CD4-positive, alpha-beta T cell treated with Interleukin-1 beta for 1 hour (primary cell): ENCODE data around the gene COLEC12.

Experiments
- DNase-seq, 2 donors: peaks; one replicate each; pipeline ENCODE4 v3.0.0-alpha.2; 2020 to 2022

COLEC12 gene

DNA sequence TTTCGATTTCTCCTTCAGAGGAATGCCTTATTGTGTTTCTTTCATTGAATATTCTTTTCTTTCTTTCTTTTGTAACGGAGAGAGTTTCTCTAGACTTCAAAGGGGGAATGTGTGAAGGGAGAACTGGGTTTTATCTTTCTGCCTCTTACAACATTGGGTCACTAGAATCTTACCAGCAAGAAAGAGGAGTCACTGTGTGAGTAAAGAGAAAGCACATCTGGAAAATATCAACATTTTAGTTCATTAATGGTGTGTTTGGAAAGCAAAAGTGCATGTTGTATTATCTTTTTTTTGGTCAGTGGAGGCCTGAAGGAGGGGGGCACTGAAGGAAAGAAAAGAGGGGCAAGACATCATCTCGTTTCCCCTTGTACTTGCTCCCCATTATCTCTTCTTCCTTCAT, 146.0 kb downstream of the COLEC12 start:
- DNase-seq = no peak

DNA sequence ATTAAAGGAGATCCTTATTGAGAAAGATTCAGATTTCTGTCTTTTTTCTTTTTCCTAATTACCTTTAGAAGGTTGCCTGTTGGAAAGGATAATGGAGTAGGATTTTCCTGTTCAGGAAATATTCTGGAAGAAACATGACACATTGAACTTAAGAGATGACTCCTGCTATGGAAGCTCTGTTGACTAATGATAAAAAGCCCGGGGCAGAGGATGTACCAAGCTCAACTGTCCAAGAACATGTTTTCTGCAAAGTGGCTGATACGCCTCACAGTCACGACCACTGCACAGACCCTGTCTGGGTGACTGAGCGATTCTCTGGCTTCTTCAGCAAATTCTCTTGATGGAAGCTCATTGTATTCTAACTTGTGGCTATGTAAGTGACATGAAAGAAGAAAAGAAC, 146.5 kb downstream of the COLEC12 start:
- DNase-seq = no peak

DNA sequence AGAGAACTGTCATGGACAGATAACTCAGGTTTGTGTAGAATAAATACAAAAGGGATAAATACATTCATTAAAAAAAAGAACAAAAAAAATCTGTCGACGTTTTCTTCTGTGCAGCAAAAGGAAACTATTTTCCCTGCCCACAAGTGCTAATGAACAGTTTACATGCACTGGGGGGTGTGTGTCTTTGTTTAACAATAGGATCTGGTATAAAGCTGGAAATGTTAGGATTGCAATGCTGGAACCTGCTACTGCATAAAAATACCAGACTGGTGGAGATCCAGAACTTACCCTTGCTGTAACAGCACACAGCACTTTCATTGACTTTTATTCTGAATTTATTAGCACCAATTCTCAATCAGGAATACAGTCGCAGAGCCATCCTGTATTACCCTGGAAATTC, 148.1 kb downstream of the COLEC12 start:
- no peak for DNase-seq

DNA sequence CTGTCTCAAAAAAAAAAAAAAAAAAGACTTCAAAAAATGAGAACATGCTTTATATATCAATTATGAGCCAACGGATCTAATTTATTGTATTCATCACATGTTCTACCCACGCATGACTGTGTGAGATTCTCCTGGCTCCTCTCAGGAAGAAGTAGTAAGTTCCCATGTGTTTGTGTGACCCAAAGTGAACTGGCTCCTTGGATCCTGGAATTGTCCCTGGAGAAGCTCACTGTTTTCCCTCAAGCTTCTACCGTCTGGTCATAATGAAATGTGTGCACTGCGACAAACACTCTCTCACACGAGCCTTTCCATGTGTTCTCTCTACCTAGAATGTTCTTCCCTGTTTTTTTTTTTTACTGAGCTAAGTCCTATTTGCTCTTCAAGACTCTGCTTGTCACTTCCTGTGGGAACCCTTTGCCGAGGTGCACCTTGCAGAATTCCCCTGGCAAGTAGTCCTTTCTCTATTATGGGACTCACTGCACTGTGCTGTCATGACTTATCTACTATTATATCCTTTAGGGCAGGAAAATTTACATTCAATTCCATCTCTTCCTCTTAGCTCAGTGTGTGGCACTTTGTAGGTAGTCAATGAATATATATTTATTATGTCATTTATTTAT, 149.4 kb downstream of the COLEC12 start:
- no peak for DNase-seq

DNA sequence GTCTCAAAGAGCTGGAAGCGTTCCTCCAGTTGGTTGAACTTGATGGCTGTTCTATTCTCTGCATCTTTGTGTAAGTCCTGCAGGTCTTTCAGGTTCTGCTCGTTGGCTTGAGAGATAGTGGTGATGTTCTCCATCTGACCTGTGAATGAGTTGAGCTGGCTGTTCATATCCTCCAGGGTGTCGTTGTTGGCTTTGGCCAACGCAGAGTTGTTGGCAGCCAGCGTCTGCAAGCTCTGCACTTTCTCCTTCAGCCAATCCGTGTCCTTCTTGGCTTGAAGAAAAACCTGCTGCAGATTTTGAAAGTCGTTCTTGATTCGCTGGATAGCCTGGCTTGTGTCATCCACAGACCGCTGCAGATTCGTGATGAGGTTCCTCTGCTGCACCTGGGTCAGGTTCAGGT, 153.9 kb downstream of the COLEC12 start:
- DNase-seq = no peak

DNA sequence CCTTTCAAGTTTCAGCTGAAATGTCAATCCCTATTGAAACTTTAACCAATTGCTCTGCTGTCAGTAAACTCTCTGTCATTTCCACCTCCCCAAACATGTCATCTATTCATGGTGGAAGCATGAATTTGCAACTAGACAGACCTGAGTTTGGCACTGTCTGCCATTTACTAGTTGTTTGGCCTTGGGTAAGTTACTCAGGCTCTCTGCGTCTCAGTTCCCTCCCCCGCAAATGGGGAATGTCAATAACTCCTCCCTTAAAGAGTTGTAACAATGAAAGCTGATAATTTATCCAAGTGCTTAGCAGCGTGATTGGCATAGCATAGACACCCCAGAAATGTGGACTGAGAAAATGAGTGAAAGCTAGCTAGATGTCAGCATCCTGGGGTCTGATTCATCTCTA, 159.4 kb downstream of the COLEC12 start:
- DNase-seq = no peak

DNA sequence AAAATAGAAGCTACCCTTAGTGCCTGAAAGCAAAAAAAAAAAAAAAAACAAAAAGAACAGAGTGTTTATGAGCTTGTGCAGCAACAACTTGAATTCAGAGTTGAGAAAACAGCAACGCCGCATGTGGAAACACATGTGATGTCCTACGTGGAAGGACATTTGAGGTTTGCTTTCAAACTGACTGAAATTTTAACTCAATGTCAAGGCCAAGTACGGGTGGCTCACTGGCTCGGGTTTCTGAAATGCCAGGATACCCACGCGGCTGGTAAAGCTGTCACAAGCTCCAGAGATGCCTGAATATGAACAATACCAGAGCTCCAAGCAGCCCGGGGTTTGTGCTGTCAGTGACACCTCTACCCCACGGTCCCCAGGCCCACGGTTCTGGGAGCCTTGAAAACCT, 160.5 kb downstream of the COLEC12 start:
- no peak for DNase-seq

DNA sequence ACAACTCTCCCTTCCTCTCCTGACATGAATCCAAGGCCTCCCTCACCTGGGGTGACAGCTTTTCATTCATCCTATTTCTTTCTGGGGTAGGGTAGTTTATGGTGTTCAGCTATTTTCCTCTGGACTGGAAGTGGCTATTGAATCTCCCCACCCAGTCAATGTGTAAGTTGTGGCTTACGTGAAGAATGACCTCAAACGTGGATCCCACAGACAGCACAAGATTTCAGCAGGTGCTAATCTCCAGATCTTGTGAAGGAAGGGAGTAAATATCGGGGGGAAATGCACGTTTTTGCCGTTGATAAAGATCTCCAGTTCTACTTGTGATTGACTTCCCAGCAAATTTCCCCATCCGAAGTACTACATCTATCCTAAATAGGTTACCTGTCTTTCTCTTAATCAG, 161.3 kb downstream of the COLEC12 start:
- DNase-seq = no peak

DNA sequence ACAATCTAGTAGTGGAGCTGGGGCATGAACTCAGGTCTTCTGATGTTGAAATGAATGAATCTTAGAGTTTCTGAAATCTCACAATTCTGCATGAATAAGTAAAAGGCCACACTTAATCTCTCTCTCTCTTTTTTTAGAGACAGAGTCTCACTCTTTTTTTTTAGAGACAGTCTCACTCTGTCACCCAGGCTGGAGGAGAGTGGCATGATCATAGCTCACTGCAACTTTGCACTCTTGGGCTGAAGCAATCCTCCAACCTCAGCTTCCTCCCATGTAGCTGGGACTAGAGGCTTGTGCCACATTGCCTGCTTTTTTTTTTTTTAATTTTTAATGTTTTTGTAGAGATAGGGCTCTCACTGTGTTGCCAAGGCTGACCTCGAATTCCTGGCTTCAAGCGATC, 163.8 kb downstream of the COLEC12 start:
- DNase-seq = peak in 1 of 2 donors; percentile 12

DNA sequence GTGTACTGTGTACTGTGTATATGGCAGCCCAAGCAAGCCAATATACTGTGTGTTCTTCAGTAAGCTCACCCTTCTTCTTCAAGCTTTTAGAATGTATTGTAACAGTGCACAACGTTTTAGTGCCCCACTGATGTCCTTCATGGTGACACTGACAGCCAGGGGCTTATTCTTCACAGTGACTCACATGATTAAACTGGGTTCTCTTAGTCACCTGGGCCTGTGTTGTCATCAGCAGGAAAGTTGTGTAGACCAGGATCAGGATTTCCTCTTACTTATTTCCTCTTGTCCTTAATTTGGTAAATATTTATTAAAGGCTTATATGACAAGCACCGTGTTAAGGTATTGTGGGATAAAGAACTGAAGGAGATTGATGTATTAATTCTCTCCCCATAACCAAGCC, 164.8 kb downstream of the COLEC12 start:
- no peak for DNase-seq

DNA sequence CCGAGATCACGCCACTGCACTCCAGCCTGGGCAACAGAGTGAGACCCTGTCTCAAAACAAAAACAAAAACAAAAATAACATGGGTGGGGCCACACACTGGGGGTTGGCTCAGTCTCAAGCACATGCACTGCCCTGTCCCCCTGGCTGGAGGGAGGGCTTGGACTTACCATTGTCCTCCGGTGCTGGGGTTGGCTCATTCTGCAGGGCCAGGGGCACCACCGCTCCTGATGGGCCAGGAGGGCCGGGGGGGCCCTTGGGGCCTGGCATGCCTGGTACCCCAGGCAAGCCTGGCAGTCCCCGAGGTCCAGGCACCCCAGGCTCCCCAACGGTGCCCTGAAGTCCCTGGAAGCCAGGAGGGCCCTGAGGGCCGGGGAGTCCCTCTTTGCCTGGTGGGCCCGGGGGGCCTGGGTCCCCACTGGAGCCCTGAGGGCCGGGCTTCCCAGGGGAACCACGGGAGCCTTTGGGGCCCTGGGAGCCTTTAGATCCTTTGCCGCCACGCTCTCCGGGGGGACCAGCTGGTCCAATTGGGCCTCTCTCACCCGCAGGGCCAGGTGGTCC, 165.8 kb downstream of the COLEC12 start:
- DNase-seq = no peak

DNA sequence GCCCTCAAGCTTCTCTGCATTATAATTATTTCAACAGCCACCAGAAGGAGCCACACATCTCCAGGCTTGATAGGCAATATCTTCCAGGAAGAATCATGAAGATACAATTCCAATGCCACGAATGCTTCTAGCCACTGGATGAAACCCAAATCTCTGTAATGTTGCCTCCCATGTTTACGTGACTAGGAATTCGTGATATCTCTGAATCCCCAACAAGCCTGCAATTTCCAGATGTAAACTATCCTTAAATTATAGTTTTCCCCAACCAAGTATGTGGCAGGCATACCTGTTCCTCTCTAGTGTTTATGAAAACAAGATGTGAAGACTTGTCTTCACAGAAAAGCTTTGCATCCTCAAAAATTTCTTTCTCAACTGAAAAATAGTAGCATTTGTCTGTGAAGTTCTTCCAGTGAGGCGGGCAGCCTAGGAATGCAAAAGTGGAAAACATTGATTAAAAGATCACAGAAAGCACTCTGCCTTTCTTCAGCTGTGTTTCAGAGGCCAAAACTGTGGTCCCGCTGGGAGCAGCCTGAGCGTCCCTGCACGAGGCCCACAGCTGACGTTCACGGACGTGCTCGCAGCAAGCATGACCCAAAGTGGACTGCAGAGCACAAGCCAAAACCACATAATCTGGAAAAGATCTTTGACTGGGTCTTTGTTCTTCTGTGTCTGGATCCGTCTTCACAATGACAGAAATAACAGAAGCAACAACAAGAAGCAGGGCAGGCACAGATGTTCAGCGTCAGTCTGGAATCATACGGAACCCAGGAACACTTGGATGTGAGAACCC, 167.6 kb downstream of the COLEC12 start:
- DNase-seq = no peak

DNA sequence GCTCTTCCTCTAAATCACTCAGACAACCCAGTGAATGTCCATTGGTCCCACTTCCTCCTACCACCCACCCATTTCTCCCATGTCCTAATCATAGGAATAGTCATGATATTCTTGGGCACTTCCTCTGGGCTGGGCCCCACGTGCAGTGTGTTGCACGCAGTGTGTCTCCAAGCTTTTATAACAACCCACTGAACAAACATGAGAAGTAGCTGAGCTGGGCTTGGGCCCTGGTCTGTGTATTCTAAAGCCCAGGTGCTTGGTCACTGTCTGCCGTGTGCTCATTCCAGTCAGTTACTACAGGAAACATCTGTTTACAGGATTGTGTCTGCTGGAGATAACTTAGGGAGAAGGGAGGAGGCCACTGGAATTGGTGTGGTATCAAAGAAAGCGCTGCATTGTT, 168.5 kb downstream of the COLEC12 start:
- peak in 1 of 2 donors; percentile 2 for DNase-seq

DNA sequence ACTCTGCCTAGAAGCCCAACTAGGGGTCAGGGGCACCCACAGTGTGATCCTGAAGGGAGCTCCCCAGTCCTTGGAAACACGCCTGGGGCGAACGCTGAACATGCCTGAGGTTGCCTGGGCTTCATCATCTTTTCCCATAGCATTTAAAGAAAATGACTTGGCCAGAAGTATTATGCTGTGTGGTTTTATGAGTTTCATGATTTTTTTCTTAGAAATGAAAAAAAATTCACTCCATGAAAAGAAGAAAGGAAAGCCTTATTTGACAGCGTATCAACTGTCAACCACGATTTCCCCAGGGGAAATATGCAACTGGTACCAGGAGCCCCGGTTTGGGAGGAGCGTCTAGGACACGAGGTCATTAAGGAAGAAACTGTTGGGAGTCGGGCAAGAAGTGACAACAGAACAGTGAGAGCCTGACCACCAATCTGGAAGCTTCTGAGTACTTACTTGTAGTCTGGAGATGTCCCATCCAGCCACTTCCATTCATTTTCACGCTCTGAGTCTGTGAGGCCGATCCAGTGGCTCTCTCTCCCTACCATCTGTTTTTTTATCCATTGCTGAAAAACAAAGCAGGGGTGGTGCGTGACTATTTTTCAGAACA, 169.2 kb downstream of the COLEC12 start:
- DNase-seq = no peak

DNA sequence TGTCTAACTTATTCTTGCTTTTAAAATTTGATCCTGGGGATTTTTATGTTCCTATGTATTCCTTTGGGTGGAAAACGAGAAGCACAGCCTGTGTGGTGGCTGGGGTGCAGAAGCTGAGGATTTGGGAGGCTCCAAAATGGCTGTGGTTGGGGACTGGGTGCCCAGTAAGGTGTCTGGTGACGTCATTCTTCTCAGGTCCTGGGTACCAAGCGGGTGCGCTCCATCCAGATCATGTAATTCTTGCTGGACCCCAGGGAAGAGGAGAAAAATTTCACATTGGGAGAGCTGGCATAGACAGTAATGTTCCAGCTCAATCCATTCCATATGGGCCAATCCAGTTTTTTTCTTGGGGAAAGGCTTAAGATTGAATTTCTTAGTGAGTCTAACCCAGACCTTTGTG, 171.6 kb downstream of the COLEC12 start:
- DNase-seq = no peak

DNA sequence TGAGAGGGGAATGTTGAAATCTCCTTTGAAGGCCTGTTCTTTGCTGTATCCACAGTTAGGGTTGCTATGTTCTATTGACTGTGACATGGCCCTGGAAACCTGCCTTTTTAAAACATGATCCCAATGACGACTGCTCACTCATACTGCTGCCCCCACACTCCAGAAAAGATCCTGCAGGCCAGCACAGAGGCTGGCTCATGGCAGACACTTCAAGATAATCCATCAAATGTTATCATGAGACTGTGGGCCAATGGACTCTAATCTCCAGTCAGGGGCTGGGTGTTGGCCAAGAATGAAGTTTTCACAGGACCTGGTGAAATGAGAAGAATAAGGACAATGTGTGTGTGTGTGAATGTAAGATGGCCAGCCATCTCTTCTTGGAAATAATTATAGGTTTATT, 173.7 kb downstream of the COLEC12 start:
- no peak for DNase-seq

DNA sequence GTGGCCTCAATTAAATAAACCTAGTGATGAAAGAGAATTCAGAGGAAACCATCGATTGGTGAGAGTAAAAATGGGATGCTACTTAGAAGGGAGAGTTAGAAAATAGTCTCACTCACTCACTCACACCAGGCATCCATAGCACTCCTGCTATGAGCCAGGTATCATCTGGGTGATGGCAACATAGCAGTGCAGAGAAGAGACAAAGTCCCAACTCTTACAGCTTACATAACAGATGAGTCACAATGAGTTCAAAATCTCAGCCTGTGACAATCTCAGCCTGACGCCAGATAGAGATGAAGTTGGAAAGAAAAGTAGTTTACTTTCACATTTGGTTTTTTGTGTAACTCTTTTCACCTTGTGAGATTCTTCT, 177.3 kb downstream of the COLEC12 start:
- DNase-seq = peak in 1 of 2 donors; percentile 2

DNA sequence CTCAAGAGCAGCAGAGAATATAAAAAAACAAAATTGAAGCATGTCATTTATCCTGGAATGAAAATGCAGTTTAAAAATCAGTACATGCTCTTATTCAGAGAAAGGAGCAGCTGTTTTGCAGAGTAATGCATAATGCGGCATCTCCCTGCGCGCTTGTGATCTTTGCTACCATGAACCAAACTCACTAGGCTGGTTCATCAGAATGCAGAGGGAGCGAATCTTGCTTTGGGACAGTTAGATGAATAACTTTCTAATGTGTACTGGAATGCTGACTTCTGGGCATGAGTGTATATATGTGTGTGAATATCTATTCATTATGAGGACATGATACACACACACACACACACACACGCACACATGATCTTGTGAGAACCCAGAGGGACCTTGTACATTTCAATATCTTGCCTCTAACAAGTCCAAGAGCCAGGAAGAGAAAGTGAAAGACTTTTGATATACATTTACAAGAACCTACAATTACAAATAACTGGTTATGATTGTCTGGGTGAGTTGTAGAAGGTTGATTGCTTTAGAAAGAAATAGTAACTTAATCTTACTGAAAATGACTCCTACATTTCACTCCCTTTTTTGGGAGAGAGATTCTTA, 178.5 kb downstream of the COLEC12 start:
- DNase-seq = no peak

DNA sequence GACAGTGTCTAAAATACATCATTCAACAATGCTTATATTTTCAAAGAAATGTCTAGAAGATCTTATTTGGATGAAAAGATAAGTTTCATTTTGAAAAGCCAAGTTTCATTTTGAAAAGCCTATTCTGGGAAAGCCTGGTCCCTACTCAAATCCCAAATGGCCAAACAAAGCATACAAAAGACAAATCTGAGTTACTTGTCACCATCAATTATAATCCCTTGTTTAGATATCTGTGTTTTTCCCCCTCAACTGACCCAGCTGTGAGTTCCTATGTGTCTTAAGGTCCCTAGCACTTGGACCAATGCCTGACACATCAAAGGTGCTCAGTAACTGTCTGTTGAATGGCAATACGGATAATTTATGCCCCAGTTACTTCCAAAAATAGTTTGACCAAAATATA, 180.3 kb downstream of the COLEC12 start:
- DNase-seq = no peak

DNA sequence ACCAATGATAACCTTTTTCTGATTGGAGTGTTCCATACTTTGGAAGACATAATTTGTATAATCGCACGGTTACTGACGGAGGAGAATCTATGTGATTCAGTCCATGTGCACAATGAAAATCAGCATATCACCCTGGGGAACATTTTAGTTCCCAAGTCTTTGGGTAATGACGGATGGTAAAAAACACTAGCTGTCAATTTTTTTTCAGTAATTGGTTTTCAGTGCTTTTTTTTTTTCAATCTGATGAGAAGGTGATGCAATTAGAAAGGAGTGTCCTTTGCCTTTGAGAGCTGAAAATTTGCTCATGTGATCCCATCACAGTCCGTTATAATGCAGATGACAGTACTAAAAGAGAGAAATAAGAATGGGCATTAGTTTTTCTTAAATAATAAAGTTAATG, 180.8 kb downstream of the COLEC12 start:
- no peak for DNase-seq

DNA sequence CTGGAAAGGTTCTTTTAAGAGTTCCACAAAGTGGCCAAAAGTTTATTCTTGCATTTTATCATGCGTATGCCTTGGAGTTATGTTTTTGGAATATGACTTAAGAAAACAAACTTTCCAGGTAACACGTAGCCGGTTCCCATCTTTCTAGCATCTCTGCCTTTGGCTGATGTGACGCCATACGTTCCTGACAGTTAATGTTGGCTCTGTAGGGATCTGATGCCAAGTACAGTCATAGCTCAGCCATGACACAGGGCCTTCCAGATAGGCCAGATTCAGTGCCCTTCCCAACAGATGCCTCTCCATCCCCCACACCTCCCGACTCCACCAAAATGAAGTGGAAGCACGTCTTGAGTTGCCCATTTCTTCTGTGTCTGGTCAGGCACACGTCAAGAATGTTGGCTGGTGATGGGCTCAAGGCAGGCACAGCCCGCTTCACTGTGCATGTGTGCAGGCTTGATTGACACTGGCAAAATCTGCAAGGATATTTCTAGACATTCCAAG, 181.7 kb downstream of the COLEC12 start:
- no peak for DNase-seq

DNA sequence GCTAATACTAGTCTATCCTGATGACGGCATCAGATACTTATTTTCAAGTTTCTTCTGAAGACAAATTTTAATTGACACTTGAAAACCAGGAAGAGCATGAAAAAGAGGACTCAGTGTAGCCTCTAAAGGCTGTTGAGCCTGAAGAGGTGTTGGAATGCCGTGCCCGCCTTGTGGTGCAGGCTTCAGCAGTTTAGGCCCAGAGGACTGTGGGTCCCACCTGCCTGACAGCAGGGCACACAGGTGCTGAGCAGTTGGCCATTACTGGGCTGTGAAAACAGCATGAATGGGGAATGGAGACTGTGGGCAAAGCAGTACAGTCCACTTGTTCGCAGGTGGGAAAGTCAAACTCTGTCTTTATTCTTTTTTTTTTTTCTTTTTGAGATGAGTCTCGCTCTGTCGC, 182.9 kb downstream of the COLEC12 start:
- DNase-seq = no peak

DNA sequence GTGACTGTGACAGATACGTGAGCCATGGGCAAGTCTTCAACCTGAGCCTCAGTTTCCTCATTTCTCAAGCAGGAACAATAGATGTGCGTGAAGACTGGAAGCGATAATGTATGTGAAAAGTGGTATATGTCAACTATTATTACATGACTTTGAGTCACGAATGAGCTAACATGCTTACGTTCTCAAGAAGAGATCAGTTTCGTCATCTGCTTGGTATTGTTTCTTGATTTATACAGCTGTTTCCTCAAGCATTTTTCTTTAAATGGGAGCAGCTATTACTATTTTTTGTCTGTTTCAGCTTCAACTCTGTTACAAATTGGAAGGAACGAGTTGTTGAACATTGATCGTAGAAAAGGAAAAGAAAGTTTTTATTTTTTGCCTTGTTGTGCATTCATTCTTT, 184.1 kb downstream of the COLEC12 start:
- DNase-seq = no peak

DNA sequence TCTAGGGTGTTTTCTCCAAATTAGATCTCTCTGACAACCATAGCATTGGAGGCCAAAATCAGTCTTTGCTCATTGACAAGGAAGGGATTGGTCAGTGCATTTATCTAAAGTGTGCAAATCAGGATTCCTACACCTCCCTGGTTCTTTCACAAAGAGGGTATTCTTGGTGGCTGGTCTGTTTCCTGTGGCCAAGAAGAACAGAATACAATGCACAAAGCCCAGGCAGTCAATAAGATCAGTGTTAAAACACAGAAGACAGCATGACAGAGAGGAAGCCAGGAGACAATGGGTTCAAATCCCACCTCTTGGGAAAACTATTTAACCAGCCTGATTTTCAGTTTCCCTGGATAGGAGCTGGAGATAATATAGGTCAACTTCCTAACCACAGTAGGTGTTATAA, 186.6 kb downstream of the COLEC12 start:
- no peak for DNase-seq
